ENCODE measurements around the gene COMP.

DNA sequence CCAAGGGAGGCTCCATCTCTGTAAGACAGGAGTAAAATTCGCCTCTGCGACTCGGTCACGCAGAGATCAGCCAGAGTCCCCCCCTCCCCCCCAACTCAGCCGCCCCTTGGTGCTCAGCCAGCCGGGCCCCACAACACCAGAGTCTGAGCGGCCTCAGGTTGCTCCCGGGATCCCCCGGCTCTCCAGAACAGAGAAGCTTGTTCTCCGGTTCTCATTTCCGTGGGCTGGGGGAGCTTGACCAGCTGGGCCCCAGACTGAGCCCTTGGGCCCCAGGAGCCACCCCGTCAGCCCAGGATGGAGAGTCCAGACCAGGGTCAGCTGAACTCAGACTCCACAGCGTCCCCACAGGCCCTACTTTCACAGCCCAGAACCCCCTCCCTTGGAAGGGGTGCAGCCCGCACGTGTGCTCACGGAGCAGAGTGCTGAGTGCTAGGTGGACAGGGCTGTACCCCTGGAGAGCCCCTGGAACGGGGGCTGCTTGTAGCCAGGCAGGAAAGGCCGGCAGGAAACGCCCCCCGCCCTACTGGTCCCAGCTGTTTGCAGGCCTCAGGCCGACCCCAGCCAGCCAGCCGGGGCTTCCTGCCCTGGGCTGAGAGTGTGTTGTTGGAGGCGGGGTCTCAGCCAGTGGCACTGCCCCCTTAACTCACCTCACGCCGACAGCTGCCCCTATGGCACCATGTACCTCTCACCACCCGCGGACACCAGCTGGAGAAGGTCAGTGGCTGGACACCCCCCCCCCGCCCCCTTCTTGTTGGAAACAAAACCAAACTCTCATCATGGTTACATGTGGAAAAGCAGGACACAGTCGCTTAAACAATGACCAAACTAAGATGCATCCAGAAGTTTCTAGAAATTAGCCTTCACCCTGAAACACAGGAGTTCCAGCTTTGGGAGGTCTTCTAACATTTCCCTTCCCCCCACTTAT is 44.4 kb downstream of the COMP start:
- no peak for TF ChIP-seq RFX5 (IDR thresholded peaks at IDR 0.05)
- TF ChIP-seq ESRRA (IDR thresholded peaks at IDR 0.05; ENCODE audit: borderline replicate concordance, low read length): no peak
- TF ChIP-seq CEBPB (IDR thresholded peaks at IDR 0.05): no peak
- no peak for TF ChIP-seq POLR2A (IDR thresholded peaks at IDR 0.05; ENCODE audit: low read length)
- TF ChIP-seq, protein P1, sequence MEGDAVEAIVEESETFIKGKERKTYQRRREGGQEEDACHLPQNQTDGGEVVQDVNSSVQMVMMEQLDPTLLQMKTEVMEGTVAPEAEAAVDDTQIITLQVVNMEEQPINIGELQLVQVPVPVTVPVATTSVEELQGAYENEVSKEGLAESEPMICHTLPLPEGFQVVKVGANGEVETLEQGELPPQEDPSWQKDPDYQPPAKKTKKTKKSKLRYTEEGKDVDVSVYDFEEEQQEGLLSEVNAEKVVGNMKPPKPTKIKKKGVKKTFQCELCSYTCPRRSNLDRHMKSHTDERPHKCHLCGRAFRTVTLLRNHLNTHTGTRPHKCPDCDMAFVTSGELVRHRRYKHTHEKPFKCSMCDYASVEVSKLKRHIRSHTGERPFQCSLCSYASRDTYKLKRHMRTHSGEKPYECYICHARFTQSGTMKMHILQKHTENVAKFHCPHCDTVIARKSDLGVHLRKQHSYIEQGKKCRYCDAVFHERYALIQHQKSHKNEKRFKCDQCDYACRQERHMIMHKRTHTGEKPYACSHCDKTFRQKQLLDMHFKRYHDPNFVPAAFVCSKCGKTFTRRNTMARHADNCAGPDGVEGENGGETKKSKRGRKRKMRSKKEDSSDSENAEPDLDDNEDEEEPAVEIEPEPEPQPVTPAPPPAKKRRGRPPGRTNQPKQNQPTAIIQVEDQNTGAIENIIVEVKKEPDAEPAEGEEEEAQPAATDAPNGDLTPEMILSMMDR (IDR thresholded peaks at IDR 0.05): no peak
- TF ChIP-seq NR3C1 (IDR thresholded peaks at IDR 0.05): no peak
- TF ChIP-seq, protein P2, sequence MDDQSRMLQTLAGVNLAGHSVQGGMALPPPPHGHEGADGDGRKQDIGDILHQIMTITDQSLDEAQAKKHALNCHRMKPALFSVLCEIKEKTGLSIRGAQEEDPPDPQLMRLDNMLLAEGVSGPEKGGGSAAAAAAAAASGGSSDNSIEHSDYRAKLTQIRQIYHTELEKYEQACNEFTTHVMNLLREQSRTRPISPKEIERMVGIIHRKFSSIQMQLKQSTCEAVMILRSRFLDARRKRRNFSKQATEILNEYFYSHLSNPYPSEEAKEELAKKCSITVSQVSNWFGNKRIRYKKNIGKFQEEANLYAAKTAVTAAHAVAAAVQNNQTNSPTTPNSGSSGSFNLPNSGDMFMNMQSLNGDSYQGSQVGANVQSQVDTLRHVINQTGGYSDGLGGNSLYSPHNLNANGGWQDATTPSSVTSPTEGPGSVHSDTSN (IDR thresholded peaks at IDR 0.05): no peak
- TF ChIP-seq ZFP36 (IDR thresholded peaks at IDR 0.05; ENCODE audit: borderline replicate concordance, partially characterized antibody): no peak
- TF ChIP-seq, protein P3, sequence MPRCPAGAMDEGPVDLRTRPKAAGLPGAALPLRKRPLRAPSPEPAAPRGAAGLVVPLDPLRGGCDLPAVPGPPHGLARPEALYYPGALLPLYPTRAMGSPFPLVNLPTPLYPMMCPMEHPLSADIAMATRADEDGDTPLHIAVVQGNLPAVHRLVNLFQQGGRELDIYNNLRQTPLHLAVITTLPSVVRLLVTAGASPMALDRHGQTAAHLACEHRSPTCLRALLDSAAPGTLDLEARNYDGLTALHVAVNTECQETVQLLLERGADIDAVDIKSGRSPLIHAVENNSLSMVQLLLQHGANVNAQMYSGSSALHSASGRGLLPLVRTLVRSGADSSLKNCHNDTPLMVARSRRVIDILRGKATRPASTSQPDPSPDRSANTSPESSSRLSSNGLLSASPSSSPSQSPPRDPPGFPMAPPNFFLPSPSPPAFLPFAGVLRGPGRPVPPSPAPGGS (IDR thresholded peaks at IDR 0.05): no peak
- TF ChIP-seq, protein P4, sequence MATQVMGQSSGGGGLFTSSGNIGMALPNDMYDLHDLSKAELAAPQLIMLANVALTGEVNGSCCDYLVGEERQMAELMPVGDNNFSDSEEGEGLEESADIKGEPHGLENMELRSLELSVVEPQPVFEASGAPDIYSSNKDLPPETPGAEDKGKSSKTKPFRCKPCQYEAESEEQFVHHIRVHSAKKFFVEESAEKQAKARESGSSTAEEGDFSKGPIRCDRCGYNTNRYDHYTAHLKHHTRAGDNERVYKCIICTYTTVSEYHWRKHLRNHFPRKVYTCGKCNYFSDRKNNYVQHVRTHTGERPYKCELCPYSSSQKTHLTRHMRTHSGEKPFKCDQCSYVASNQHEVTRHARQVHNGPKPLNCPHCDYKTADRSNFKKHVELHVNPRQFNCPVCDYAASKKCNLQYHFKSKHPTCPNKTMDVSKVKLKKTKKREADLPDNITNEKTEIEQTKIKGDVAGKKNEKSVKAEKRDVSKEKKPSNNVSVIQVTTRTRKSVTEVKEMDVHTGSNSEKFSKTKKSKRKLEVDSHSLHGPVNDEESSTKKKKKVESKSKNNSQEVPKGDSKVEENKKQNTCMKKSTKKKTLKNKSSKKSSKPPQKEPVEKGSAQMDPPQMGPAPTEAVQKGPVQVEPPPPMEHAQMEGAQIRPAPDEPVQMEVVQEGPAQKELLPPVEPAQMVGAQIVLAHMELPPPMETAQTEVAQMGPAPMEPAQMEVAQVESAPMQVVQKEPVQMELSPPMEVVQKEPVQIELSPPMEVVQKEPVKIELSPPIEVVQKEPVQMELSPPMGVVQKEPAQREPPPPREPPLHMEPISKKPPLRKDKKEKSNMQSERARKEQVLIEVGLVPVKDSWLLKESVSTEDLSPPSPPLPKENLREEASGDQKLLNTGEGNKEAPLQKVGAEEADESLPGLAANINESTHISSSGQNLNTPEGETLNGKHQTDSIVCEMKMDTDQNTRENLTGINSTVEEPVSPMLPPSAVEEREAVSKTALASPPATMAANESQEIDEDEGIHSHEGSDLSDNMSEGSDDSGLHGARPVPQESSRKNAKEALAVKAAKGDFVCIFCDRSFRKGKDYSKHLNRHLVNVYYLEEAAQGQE (IDR thresholded peaks at IDR 0.05): no peak
